GM19240 (cell line): ENCODE results near the gene C19orf18.

Source experiments
- DNase-seq: peaks from one replicate; pipeline ENCODE4 v3.0.0; 2011; ENCODE audit warnings: low spot score; ENCODE audit not compliant: insufficient read length

Gene C19orf18

GRCh38 chr19:57947419-57948134, 26.8 kb downstream of the C19orf18 start, which contains the start of gene ZNF256:
Gene ZNF256 (minus strand): TSS chr19:57947706. CDS start chr19:57947474, 232 bp downstream.
- peak; percentile 70 for DNase-seq

- no peak for DNase-seq
Measured at GRCh38 chr19:57947088-57947418, 27.3 kb downstream of the C19orf18 start.

- DNase-seq = no peak
Measured at GRCh38 chr19:57946316-57946715, 28.0 kb downstream of the C19orf18 start.

GRCh38 chr19:57941593-57941992, 32.7 kb downstream of the C19orf18 start:
- no peak for DNase-seq

GRCh38 chr19:57935731-57936130, 38.6 kb downstream of the C19orf18 start:
- DNase-seq = no peak

GRCh38 chr19:57934820-57935665, 39.3 kb downstream of the C19orf18 start, which contains the start of gene ZNF418:
Gene ZNF418 (minus strand): TSS chr19:57935402. CDS start chr19:57933822, 1,580 bp downstream.
- DNase-seq = no peak

- DNase-seq = no peak
Measured at GRCh38 chr19:57927587-57927986, 46.7 kb downstream of the C19orf18 start.

- DNase-seq = peak; percentile 84
Measured at GRCh38 chr19:57916168-57916995, 58.0 kb downstream of the C19orf18 start, which contains the start of gene ZNF417. Gene ZNF417 (minus strand): TSS chr19:57916592. CDS start chr19:57916411, 181 bp downstream.

- DNase-seq = no peak
Measured at GRCh38 chr19:57914531-57914930, 59.8 kb downstream of the C19orf18 start.
